GM12878 (cell line): ENCODE results near the gene COL11A2. TPM values are rescaled to one million over a fixed set of nuclear protein-coding genes. Genes with fewer than 3 reads are reported as not detected.
A peak's percentile ranks its signal among the peaks of the same experiment; 100 is the strongest.

ENCODE experiments used
- BCL3 ChIP-seq: IDR thresholded peaks from 2 replicates; pipeline ENCODE4 v1.6.1; 2011; ENCODE audit warnings: borderline replicate concordance, low read depth, mild to moderate bottlenecking, moderate library complexity, low read length; ENCODE audit not compliant: insufficient read depth, poor library complexity, severe bottlenecking
- BHLHE40 ChIP-seq, 2 experiments: fragments of 450-650 bp in 1 of 2; IDR thresholded peaks; 2 replicates each; pipeline ENCODE4 v1.6.1; 2011 to 2017; ENCODE audit warnings: low read depth in 2 of 2, borderline replicate concordance in 1 of 2, improper control_type of control experiment in 1 of 2, low read length in 1 of 2, mild to moderate bottlenecking in 1 of 2
- BRCA1 ChIP-seq: IDR thresholded peaks from 2 replicates; pipeline ENCODE4 v1.6.1; 2011; ENCODE audit warnings: low read depth, low read length, improper control_type of control experiment
- CBX5 ChIP-seq: sonication (generic); IDR thresholded peaks from 2 replicates; pipeline ENCODE4 v1.6.1; 2016; ENCODE audit warnings: low read depth, moderate library complexity, mild to moderate bottlenecking, inconsistent platforms
- JUNB ChIP-seq: IDR thresholded peaks from 2 replicates; pipeline ENCODE4 v1.6.1; 2016; ENCODE audit warnings: antibody characterized with exemption, mild to moderate bottlenecking
- KAT2A ChIP-seq: conservative IDR thresholded peaks from 2 replicates; pipeline ENCODE4 v1.6.1; 2011; ENCODE audit warnings: low read depth, low read length; ENCODE audit not compliant: control insufficient read depth
- MTA3 ChIP-seq: IDR thresholded peaks from 2 replicates; pipeline ENCODE4 v1.6.1; 2012; ENCODE audit warnings: low read length, inconsistent platforms, borderline replicate concordance
- NFYB ChIP-seq: IDR thresholded peaks from 2 replicates; pipeline ENCODE4 v1.6.1; 2011; ENCODE audit warnings: low read depth, mild to moderate bottlenecking, low read length, improper control_type of control experiment, moderate library complexity; ENCODE audit not compliant: insufficient read depth
- NR2C2 ChIP-seq: IDR thresholded peaks from 2 replicates; pipeline ENCODE4 v1.6.1; 2011; ENCODE audit warnings: borderline replicate concordance, low read depth; ENCODE audit not compliant: control insufficient read depth, insufficient read length
- PAX8 ChIP-seq: fragments of 450-650 bp; IDR thresholded peaks from 2 replicates; pipeline ENCODE4 v1.6.1; 2017; ENCODE audit warnings: mild to moderate bottlenecking, moderate library complexity
- RBBP5 ChIP-seq: fragments of 200-600 bp; sonication (generic); conservative IDR thresholded peaks from 2 replicates; pipeline ENCODE4 v1.6.1; 2016
- RCOR1 ChIP-seq: conservative IDR thresholded peaks from 2 replicates; pipeline ENCODE4 v1.6.1; 2012; ENCODE audit warnings: low read depth, low read length, improper control_type of control experiment
- SKIL ChIP-seq: fragments of 450-650 bp; IDR thresholded peaks from 2 replicates; pipeline ENCODE4 v1.6.1; 2017; ENCODE audit warnings: mild to moderate bottlenecking, low read depth, inconsistent platforms; ENCODE audit not compliant: poor library complexity, severe bottlenecking
- STAT3 ChIP-seq: IDR thresholded peaks from 2 replicates; pipeline ENCODE4 v1.6.1; 2011; ENCODE audit warnings: low read depth, low read length, improper control_type of control experiment
- polyA plus RNA-seq, 11 experiments: library from polyadenylated mRNA; depleted of rRNA in 4 of 11; unstranded in 6 of 11; stranded (reverse) in 5 of 11; fragments of >200 nt; fragmentation: Nextera tagmentation in 4 of 11; fragmentation: Illumina TruSeq in 1 of 11; extraction: Ambion mirVana in 4 of 11; extraction: Trizol in 1 of 11; gene quantifications; 1 replicate in 1 of 11; 2 replicates in 10 of 11; pipeline versions ENCODE4 v1.2.1 to v1.2.3, GENCODE V29; 2011 to 2016; ENCODE audit warnings: inconsistent platforms in 2 of 11, missing spikeins in 2 of 11, low read depth in 1 of 11
- total RNA-seq, 4 experiments: library from RNA; depleted of rRNA in 3 of 4; stranded (reverse); fragments of >200 nt in 3 of 4; fragmentation: Illumina TruSeq in 1 of 4; extraction: Trizol in 1 of 4; gene quantifications; 2 replicates each; pipeline versions ENCODE4 v1.2.1 to v1.2.3, GENCODE V29; 2013 to 2021
- TF ChIP-seq, protein P1 (sequence below): IDR thresholded peaks from 2 replicates; pipeline ENCODE4 v1.6.1; 2012; ENCODE audit warnings: improper control_type of control experiment, low read depth, low read length; ENCODE audit not compliant: insufficient replicate concordance
- TF ChIP-seq, protein P2 (sequence below): fragments of 450-650 bp; IDR thresholded peaks from 2 replicates; pipeline ENCODE4 v1.6.1; 2016; ENCODE audit warnings: mild to moderate bottlenecking
- TF ChIP-seq, protein P3 (sequence below): fragments of 450-650 bp; IDR thresholded peaks from 2 replicates; pipeline ENCODE4 v1.6.1; 2017; ENCODE audit warnings: borderline replicate concordance

Gene COL11A2
- total and polyA plus RNA-seq, 10 of the 15 experiments (the other 5 are each of a cell fraction or from before 2014, with no cell fraction given): 0.03 to 0.83 (median 0.22) TPM; not detected in 1

DNA sequence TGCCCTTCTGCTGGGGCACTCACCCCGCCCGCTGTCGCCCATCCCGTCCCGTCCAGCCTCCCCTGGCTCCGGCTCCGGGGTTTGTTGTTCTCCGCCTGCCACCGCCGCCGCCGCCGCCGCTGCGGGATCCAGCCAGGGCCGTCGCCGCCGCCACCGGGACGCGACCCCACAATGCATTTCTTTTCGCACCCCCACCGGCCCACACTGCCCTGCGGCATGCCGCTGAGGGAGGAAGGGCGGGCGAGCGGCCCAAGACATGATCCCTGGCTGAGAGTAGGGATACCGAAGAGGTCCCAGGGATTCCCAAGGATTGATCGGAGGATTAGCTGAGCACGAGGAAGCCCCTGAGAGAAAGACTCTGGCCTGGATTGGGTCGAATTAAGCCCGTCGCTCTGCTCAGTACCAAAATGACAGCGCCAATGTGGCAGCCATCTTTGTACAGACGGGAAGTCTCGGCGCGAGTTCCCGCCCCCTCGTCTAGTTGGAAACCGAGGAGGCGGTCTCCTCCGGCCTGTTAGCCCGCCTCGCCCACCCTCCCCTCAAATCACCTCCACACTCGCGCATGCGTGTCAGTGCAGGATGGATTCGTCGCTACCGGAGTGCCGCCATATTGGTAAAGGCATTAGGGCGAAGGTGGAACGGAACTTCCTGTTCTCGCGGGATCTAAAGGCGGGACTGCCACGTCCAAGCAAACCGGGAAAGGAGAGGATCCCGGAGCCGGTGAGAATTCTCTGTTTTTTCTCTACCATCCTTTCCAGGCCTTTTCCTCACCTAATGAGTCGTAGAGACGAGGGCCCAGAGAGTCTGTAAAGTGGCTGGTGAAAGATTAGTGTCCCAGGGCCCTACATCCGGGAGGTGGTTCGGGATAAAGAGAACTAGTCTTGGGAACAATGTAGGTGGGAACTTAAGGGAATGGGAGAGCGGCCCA lies 8.2 kb upstream of the COL11A2 start, which contains the start of the genes RXRB and SLC39A7 (continued):
- TF ChIP-seq, protein P1, sequence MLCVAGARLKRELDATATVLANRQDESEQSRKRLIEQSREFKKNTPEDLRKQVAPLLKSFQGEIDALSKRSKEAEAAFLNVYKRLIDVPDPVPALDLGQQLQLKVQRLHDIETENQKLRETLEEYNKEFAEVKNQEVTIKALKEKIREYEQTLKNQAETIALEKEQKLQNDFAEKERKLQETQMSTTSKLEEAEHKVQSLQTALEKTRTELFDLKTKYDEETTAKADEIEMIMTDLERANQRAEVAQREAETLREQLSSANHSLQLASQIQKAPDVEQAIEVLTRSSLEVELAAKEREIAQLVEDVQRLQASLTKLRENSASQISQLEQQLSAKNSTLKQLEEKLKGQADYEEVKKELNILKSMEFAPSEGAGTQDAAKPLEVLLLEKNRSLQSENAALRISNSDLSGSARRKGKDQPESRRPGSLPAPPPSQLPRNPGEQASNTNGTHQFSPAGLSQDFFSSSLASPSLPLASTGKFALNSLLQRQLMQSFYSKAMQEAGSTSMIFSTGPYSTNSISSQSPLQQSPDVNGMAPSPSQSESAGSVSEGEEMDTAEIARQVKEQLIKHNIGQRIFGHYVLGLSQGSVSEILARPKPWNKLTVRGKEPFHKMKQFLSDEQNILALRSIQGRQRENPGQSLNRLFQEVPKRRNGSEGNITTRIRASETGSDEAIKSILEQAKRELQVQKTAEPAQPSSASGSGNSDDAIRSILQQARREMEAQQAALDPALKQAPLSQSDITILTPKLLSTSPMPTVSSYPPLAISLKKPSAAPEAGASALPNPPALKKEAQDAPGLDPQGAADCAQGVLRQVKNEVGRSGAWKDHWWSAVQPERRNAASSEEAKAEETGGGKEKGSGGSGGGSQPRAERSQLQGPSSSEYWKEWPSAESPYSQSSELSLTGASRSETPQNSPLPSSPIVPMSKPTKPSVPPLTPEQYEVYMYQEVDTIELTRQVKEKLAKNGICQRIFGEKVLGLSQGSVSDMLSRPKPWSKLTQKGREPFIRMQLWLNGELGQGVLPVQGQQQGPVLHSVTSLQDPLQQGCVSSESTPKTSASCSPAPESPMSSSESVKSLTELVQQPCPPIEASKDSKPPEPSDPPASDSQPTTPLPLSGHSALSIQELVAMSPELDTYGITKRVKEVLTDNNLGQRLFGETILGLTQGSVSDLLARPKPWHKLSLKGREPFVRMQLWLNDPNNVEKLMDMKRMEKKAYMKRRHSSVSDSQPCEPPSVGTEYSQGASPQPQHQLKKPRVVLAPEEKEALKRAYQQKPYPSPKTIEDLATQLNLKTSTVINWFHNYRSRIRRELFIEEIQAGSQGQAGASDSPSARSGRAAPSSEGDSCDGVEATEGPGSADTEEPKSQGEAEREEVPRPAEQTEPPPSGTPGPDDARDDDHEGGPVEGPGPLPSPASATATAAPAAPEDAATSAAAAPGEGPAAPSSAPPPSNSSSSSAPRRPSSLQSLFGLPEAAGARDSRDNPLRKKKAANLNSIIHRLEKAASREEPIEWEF: no peak
- TF ChIP-seq STAT3 (no peak), SKIL (peak; percentile 73), BHLHE40 (IDR thresholded peaks at IDR 0.05; ENCODE audit: borderline replicate concordance in 1 of 2, low read depth in 2 of 2, low read length in 1 of 2) (peak in 1 of 2 experiments; percentile 2; a peak in 1 of 4 replicates), RBBP5 (no peak), BRCA1 (peak; percentile 93), NFYB (peak; percentile 28; the same call in 1 of the 2 replicates), NR2C2 (no peak), RCOR1 (peak; percentile 98), CBX5 (no peak), JUNB (no peak), PAX8 (no peak), BCL3 (no peak), KAT2A (no peak), MTA3 (no peak)
- TF ChIP-seq, protein P2, sequence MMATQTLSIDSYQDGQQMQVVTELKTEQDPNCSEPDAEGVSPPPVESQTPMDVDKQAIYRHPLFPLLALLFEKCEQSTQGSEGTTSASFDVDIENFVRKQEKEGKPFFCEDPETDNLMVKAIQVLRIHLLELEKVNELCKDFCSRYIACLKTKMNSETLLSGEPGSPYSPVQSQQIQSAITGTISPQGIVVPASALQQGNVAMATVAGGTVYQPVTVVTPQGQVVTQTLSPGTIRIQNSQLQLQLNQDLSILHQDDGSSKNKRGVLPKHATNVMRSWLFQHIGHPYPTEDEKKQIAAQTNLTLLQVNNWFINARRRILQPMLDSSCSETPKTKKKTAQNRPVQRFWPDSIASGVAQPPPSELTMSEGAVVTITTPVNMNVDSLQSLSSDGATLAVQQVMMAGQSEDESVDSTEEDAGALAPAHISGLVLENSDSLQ: peak; percentile 47; the same call in 1 of the 2 replicates
- TF ChIP-seq, protein P3, sequence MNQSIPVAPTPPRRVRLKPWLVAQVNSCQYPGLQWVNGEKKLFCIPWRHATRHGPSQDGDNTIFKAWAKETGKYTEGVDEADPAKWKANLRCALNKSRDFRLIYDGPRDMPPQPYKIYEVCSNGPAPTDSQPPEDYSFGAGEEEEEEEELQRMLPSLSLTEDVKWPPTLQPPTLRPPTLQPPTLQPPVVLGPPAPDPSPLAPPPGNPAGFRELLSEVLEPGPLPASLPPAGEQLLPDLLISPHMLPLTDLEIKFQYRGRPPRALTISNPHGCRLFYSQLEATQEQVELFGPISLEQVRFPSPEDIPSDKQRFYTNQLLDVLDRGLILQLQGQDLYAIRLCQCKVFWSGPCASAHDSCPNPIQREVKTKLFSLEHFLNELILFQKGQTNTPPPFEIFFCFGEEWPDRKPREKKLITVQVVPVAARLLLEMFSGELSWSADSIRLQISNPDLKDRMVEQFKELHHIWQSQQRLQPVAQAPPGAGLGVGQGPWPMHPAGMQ: peak; percentile 85
